Measurements from ENCODE around the gene OR10G7.

DNA sequence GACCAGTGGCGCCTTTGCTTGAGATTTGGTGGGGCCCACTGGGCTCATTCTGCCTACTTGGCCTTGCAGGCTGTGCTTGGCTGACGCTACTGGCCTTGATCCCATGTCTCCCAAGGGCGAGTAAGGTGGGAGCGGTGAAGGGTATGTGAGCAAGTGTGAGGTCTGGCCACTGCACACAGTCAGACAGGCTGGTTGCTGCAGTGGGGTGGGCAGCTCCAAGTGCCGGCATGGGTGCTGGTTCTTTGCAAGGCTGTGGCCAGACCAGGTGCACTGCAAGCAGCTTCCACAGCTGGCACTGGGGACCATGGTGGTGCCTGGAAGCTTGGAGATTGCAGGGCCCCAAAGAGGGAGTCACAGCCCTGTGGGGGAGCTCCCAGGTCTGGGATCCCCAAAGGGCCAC, 33.4 kb upstream of the OR10G7 start:
- TF ChIP-seq, protein P1, sequence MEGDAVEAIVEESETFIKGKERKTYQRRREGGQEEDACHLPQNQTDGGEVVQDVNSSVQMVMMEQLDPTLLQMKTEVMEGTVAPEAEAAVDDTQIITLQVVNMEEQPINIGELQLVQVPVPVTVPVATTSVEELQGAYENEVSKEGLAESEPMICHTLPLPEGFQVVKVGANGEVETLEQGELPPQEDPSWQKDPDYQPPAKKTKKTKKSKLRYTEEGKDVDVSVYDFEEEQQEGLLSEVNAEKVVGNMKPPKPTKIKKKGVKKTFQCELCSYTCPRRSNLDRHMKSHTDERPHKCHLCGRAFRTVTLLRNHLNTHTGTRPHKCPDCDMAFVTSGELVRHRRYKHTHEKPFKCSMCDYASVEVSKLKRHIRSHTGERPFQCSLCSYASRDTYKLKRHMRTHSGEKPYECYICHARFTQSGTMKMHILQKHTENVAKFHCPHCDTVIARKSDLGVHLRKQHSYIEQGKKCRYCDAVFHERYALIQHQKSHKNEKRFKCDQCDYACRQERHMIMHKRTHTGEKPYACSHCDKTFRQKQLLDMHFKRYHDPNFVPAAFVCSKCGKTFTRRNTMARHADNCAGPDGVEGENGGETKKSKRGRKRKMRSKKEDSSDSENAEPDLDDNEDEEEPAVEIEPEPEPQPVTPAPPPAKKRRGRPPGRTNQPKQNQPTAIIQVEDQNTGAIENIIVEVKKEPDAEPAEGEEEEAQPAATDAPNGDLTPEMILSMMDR (optimal IDR thresholded peaks at IDR 0.05 in 1 of 3, IDR thresholded peaks at IDR 0.05 in 1 of 3, conservative IDR thresholded peaks at IDR 0.05 in 1 of 3; ENCODE audit: extremely low read depth in 1 of 3, insufficient read depth in 2 of 3, low read length in 3 of 3) = no peak
- no peak for TF ChIP-seq EZH2 (IDR thresholded peaks at IDR 0.05; ENCODE audit: low read length)
